GM18511 (cell line): ENCODE measurements around the gene ZMYND15.

Source experiments
- ATAC-seq: cut with Tn5 transposase; IDR thresholded peaks from one replicate; pipeline ENCODE4 v1.9.1; 2021; ENCODE audit warnings: mild to moderate bottlenecking, moderate library complexity; ENCODE audit not compliant: unreplicated experiment

Gene ZMYND15

DNA sequence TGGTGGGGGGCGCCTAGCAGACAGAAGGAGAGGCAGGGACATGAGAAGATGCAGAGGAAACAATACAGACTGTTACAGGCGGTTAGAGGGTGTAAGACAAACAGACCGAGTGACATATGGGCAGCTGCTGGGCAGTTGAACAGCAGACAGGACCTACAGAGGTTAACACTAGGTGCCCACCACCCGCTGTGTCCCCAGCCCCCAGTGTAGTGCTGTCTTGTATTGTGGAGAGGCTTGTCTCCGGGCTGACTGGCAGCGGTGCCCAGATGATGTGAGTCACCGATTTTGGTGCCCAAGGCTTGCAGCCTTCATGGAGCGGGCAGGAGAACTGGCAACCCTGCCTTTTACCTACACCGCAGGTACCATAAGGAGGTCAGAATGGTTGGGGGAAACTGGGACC, 2.5 kb downstream of the ZMYND15 start:
- no peak for ATAC-seq

DNA sequence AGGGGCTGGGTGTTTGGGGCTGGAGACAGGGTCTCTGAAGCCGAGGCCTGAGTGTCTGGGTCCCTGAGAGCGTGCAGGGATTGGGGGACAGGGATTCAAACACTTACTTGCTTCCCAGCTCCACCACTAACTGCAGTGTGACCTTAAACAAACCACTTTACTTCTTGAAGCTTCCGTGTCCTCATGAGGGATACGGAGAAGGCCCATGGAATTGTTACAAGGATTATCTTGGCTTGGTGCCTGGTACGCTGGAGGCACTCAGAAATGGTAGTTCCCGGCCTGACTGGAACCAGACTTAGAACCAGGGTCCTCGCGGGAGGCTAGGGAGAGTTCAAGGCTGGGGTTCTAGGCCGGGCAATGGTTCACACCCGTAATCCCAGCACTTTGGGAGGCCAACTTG, 3.0 kb downstream of the ZMYND15 start:
- no peak for ATAC-seq

DNA sequence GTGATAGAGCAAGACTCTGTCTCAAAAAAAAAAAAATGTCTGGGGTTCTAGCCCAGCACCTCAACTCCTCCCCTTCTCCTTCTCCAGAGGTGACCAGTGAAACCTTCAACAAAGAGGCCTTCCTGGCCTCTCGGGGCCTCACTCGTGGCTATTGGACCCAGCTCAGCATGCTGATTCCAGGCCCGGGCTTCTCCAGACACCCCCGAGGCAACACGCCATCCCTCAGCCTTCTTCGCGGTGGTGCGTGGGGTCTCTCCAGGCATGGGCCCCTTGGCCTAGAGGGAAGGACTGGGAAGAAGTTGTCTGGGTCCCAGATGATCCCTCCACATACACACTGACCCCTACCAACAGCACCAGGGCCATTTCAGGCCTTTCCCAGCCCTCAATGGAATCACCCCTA, 3.6 kb downstream of the ZMYND15 start:
- ATAC-seq: no peak

DNA sequence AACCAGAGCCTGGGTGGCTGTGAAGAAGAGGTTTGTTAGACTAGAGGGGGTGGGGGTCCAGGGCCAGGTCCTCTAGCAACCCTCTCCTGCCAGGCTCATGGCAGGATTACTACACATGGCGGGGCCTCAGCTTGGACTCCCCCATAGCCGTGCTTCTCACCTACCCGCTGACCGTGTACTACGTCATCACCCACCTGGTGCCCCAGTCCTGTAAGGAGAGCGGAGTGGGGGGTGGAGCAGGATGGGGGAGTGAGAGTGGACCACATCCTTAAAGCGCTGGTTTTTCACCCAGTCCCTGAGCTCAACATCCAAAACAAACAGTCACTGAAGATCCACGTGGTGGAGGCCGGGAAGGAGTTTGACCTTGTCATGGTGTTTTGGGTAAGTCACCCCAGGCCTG, 4.3 kb downstream of the ZMYND15 start:
- no peak for ATAC-seq

DNA sequence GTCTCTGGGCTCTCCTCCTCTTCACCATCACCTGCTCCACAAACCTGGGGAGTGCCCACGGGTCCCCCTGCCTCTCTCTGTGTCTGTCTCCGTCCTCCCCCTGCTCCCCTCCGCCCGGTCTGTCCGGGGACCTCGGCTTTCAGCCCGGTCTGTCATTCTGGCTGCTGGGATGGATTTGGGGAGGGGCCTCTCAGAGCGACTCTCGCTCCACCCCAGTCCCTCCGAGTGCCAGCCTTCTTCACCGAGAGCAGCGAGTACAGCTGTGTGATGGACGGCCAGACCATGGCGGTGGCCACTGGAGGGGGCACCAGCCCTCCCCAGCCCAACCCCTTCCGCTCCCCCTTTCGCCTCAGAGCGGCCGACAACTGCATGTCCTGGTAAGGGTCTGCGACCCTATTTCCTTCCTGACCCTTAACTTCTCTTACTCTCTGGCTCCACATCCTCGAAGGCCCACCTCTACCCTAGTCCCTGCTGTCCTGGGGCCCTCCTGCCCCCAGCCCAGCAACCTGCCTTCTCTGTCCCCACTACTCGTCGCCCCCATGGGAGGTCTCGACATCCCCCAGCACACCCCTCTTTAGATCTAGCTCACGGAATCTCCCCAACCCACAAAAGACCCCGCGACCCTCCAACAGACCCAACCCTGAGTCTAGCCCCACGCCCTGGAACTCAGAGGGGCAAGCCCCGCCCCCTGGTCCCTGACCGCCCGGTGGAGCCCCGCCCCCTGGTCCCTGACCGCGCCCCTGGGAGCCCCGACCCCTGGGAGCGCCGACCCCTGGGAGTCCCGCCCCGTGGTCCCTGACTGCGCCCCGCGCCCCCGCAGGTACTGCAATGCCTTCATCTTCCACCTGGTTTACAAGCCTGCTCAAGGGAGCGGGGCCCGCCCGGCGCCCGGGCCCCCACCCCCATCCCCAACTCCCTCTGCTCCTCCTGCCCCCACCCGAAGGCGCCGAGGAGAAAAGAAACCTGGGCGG, 5.7 kb downstream of the ZMYND15 start:
- ATAC-seq: no peak

DNA sequence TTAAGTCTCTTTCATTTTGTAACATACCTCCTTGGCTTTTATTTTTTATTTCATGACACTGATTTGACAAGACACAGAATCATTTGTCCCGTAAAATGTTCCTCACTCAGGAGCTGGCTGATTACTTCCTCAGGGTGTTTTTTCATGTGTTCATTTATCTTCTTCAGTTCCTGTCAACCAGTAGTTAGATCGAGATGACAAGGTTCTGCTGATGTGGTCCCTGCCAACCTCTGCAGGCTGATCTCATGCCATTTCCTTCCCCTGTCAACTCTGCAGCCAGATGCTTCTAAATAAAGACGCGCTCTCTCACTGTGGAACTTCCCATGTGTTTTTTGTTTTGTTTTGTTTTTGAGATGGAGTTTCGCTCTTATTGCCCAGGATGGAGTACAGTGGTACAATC, 8.2 kb downstream of the ZMYND15 start:
- no peak for ATAC-seq

DNA sequence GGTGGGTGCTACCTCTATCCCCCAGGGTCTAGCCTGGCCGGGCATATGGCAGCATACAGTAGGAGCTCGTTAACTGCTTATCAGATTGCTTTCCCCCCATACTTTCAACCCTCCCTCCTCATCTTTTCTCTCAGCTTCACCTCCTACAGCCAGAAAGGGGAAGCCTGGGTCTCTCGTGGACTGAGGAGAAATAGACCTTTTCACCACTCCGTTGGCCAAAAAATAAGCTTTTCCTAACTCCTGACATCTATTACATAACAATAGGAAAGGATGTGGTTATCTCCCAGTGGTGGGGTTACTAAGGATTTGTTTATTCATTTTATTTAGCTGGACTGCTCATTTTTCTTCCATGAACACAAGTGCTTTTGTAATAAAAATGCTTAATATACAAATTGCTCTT, 9.1 kb downstream of the ZMYND15 start:
- ATAC-seq: no peak

DNA sequence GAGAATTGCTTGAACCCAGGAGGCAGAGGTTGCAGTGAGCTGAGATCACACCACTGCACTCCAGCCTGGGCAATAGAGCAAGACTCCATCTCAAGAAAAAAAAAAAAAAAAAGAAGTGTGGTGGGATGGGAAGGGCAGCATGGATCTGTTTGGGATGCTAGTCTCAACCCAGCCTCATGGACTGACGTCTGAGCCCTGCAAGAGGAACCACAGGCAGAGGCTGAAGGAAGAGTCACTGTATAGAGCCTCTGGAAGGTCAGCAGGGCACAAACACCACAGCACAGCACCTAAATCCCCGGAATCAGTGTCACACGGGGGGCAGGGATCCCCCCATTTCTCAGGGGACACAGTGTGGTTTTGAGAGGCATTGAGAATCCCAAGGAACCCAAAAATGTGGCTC, 11.0 kb downstream of the ZMYND15 start:
- ATAC-seq: no peak

DNA sequence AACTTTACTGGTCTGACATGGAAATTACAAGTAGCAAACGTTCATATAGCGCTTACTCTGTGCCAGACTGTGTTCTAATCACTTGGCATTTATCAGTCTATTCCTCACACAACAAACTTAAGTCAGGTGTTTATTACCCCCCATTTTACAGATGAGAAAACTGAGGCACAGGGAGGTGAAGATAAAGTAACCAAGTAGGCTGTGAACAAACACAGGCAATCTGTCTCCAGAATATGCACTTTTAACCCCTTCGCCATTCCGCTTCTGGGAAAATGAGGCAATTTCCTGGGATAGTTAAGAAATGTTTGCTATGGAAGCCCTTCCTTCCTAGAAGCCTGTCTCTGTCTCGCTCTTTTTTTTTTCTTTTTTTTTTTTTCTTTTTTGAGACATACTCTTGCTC, 12.3 kb downstream of the ZMYND15 start:
- no peak for ATAC-seq

DNA sequence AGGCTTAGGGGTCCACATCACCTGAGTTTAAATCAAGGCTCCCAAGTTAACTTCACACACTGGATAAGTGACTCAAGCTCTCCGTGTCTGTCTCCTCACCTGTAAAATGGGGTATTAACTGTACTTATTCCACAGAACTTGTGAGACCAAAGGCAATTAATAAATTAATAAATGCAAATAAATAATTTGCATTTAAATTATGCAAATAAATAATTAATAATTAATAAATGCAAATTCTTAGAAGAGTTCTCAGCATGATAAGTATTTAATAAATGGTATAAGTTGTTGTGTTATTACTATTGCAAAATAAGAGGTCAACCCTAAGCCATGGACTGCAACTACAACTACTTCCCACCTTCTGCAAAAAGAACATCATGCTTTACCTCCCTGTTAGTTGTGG, 13.8 kb downstream of the ZMYND15 start:
- ATAC-seq: no peak

DNA sequence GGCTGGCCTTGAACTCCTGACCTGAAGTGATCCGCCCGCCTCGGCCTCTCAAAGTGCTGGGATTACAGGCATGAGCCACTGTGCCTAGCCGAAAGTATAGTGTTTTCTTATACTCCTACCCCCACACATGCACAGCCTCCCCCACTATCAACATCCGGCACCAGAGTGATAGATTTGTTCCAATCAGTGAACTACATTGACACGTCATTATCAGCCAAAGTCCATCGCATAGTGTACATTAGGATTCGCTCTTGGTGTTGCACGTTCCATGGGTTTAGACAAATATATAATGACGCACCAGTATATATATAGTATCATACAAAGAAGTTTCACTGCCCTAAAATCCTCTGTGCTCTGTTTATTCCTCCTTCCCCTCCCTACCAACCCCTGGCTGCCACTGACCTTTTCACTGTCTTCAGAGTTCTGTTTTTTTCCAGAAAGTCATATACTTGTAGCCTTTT, 20.2 kb downstream of the ZMYND15 start:
- ATAC-seq: no peak

DNA sequence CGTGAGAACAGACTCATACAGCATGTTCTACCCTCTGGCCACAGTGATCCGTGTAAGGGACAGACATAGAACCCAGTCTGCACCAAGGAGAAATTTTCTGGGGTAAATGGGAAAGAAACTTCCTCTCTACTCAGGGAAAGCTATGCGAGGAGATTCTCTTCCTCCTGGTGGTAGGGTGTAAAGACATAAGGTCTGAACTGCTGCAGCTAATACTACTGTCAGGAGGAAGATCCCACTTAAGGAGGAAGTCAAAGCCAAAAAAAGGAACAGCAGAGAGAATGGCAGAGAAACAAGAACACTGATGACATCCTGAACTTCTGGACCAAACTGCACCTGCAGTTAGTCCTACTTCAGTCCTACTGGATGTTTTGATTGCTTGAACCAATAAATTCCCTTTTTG, 25.0 kb downstream of the ZMYND15 start:
- no peak for ATAC-seq

DNA sequence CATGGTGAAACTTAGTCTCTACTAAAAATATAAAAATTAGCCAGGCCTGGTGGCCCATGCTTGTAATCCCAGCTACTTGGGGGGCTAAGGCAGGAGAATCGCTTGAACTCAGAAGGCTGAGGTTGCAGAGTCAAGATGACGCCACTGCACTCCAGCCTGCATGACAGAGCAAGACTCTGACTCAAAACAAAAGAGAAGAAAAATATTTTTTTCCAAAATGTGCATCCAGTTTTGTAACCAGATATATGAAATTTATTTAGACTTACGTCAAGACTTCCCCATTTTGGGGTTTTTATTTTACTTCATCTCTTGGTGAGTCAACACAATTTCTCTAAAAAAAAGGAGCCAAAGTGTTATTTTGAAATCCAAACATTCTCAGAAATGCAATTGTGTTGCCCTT, 26.6 kb downstream of the ZMYND15 start:
- ATAC-seq: no peak

DNA sequence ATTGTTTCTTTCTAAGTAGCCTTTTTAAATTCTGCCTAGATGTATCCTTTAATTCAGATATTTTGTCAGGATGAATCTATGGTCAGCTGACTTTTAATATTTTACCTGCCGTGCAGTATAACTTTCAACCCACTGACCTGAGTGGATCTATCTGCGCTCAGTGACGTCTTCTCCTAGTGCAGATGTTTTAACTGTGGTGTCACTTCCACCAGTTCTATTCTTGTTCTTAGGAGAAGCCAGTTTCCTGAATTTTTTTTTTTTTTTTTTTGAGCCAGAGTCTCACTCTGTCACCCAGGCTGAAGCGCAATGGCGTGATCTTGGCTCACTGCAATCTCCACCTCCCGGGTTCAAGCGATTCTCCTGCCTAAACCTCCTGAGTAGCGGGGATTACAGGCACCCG, 27.1 kb downstream of the ZMYND15 start:
- ATAC-seq: no peak

DNA sequence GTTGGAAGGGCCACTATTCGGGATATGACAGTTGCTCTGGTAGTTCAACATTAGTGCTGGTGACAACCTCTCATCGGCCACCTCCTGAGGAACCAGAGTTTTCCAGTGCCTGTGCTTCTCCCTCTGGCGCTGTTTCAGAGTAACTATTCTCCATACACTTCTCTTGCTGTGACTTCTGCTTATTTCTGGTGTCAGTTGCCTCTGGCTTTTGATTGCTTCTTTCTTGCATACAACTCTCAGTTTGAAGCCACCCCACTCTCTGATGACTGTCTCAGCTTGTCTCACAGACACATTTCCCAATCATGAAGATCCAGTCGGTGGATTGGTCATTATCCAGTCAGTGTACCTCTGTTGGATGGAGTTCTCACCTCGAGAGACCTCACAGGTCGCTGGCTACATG, 28.7 kb downstream of the ZMYND15 start:
- no peak for ATAC-seq

DNA sequence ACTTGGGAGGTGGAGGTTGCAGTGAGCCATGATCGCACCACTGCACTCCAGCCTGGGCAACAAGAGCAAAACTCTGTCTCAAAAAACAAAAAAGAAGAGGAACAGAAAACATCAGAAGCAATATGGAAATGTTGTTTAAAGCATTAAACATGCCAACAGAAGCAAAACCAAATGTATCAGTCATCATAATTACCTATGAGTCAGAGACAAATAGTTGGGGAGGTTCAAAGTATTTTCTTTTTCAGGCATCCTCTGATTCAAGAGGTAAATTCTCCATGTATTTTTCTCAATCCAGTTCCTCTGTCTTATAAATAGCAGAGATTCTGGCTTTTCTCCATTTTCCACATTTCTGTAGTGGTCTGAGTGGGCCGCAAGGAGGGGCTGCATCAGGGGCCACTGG, 30.0 kb downstream of the ZMYND15 start:
- ATAC-seq: no peak

DNA sequence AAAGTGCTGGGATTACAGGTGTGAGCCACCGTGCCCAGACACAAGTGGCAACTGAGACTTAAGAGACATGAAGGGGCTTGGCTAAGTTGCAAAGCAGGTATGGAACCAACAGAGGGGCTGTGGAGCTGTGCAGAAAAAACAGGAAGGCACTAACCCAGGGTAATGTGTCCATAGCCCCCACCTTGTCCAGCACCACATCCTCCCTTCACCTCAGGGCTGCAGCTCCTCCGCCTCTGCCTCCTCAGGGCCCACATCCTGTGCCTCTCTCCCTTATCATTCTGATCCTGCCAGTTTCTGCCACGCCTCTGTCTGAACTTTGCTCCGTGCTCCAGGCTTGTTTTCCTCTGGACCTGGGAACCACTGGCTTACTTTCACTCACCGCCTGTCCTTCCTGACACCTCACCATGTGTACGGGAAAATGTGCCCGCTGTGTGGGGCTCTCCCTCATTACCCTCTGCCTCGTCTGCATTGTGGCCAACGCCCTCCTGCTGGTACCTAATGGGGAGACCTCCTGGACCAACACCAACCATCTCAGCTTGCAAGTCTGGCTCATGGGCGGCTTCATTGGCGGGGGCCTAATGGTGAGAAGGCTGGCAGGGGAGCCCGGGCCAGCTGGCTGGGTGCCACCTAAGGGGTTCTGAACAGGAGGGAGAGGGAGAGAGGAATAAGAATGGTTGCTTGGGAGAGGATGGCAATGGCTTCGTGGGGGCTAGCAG, 32.0 kb downstream of the ZMYND15 start, which contains the start of gene TM4SF5:
TM4SF5 (plus strand) TSS at position 368 of the 716 bp plus-strand sequence; CDS start at position 405, 37 bp downstream.
- ATAC-seq: no peak

DNA sequence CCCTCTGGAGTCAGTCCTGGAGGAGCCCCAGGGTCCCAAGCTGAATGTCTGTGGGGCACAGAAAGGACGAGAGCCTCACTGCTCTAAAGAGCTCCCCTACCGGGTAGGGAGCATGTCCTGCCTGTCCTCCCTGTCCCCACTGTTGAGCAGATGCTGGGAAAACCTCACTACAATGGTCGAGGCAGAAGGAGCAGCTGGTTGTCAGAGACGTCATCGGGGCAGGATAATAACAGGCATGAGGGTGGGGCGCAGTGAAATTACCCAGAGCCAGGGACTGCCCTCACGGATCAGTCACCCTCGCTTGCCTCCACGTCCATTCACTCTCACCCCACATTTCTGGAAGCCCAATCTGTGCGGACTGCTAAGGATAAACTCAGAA, 32.6 kb downstream of the ZMYND15 start:
- no peak for ATAC-seq

DNA sequence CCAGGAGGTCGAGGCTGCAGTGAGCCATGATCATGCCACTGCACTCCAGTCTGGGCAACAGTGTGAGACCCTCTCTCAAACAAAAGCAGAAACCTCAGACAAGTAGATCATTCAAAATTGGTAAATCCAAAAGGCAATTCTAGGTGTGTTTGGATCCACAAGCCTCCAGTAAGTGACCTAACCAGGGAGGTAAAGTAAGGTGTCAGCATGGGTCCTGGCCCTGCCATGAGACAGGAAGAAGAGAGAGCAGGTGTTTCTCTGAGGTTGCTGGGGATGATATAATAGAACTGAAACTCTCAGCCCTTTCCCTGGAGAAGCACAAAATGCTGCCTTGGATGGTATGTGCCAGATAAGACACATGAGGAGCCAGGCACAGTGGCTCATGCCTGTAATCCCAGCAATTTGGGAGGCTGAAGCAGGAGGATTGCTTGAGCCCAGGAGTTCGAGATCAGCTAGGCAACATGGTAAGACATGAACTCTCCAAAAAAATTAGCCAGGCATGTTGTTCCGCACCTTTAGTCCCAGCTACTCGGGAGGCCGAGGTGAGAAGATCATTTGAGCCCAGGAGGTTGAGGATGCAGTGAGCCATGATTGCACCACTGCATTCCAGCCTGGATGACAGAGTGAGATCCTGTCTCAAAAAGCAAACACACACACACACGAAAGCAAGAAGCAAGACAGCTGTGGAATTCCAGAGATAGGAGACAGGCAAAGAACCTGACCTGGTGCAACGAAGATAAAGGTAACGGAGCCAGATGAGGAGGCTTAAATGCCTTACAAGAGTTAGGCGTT, 38.5 kb downstream of the ZMYND15 start:
- ATAC-seq: no peak

DNA sequence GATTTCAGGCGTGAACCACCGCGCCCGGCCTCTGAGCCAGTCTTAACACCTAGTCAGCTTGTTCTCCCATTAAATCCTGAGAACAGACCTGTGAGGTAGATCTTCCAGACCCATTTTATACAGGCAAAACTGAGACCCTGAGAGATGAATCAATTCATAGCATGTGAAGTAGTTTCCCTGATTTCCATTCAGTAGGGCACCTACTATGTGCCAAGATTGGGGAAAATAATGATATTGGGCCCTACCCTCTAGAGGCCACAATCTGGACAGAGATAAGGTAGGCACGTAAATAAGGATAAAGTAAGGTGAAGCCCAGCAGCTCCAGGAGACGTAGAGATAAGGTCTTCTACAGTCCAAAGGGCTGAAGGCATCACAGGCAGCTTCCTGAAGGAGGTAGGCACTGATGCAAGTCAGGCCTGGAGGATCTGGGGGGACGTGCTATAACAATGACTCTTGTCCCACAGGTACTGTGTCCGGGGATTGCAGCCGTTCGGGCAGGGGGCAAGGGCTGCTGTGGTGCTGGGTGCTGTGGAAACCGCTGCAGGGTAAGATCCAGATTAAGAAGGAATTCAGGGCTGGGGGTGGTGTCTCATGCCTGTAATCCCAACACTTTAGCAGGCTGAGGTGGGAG, 40.8 kb downstream of the ZMYND15 start:
- ATAC-seq: no peak

DNA sequence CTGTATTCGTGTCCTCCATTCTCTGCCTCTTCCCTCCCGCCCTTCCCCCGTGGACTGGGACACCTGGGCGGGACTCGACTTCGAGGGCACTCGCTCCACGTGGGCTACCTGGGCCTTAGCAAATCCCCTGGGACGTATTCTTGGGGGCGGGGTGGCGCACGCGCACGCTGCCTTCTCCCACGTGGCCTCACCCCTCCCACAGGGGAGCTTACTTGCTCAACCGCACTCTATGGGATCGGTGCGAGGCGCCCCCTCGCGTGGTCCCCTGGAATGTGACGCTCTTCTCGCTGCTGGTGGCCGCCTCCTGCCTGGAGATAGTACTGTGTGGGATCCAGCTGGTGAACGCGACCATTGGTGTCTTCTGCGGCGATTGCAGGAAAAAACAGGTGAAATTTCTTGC, 43.0 kb downstream of the ZMYND15 start:
- ATAC-seq: no peak
